Thoracic aorta (tissue), 2 donors: ENCODE data around the gene DAO. TPM values are rescaled to one million over a fixed set of nuclear protein-coding genes. Genes with fewer than 3 reads are reported as not detected.
A peak's percentile ranks its signal among the peaks of the same experiment; 100 is the strongest.

ENCODE experiments used
- ATAC-seq: fragments of 150-250 bp; one replicate; pipeline ENCODE4 v1.8.0; 2017; ENCODE audit warnings: low read depth; ENCODE audit not compliant: insufficient number of reproducible peaks, low FRiP score
- DNase-seq: peaks from one replicate; pipeline ENCODE4 v3.0.0-alpha.2; 2020; ENCODE audit warnings: low spot score
- H3K27ac ChIP-seq, 2 donors: fragments of 200-600 bp; sonication (generic); 1 replicate in 1 of 2; 2 replicates in 1 of 2; pipeline ENCODE4 v1.5.1; 2016; ENCODE audit warnings: mild to moderate bottlenecking in 2 of 2, moderate library complexity in 2 of 2
- H3K27me3 ChIP-seq: fragments of 200-600 bp; sonication (generic); replicated peaks from 2 replicates; pipeline ENCODE4 v1.6.0; 2016; ENCODE audit warnings: mild to moderate bottlenecking; ENCODE audit not compliant: insufficient read depth
- H3K36me3 ChIP-seq: fragments of 200-600 bp; sonication (generic); one replicate; pipeline ENCODE4 v1.5.1; 2016
- H3K4me1 ChIP-seq, 2 donors: fragments of 200-600 bp; sonication (generic); 1 replicate in 1 of 2; 2 replicates in 1 of 2; pipeline versions ENCODE4 v1.5.1 to v1.6.0; 2016; ENCODE audit warnings: low read depth in 2 of 2, mild to moderate bottlenecking in 1 of 2; ENCODE audit not compliant: control insufficient read depth in 1 of 2
- H3K4me3 ChIP-seq: fragments of 200-600 bp; sonication (generic); 2 replicates; pipeline ENCODE4 v1.5.1; 2016; ENCODE audit warnings: mild to moderate bottlenecking
- H3K9me3 ChIP-seq: fragments of 200-600 bp; sonication (generic); 2 replicates; pipeline ENCODE4 v1.5.1; 2016
- CTCF ChIP-seq: fragments of 200-600 bp; sonication (generic); IDR thresholded peaks from one replicate; pipeline ENCODE4 v1.5.1; 2019; ENCODE audit warnings: antibody characterized with exemption
- total RNA-seq, 2 donors: library from RNA; depleted of rRNA; stranded (reverse); fragments of >200 nt; gene quantifications; one replicate each; pipeline versions ENCODE4 v1.1.0 to v1.2.3, GENCODE V29; 2016

Gene DAO
- total RNA-seq, 2 donors from 2014 or later: not detected

- no peak overlapping the region for H3K4me3 ChIP-seq
- no peak overlapping the region for H3K27ac ChIP-seq
- no peak for TF ChIP-seq CTCF
- no peaks in the 10 kb centered on the region for H3K27me3 ChIP-seq
- H3K4me1 ChIP-seq: peaks cover 0 to 16% of the 10 kb centered on the region in 2 donors
- no peaks in the 10 kb centered on the region for H3K9me3 ChIP-seq
- ATAC-seq: no peak
- no peaks in the 10 kb centered on the region for H3K36me3 ChIP-seq
- no peak for DNase-seq
Observed at GRCh38 chr12:108911915-108912314, 32.0 kb downstream of the DAO start.

- Histone ChIP-seq H3K27me3 (no peaks in the 10 kb centered on the region), H3K4me3 (no peak overlapping the region), H3K36me3 (no peaks in the 10 kb centered on the region), H3K27ac (no peak overlapping the region), H3K9me3 (no peaks in the 10 kb centered on the region), H3K4me1 (peaks cover 0 to 16% of the 10 kb centered on the region in 2 donors)
- no peak for TF ChIP-seq CTCF
- ATAC-seq (no peak), DNase-seq (no peak)
Observed at GRCh38 chr12:108912361-108912760, 32.5 kb downstream of the DAO start.

- TF ChIP-seq CTCF: no peak
- H3K36me3 ChIP-seq: no peaks in the 10 kb centered on the region
- H3K9me3 ChIP-seq: no peaks in the 10 kb centered on the region
- H3K4me3 ChIP-seq: no peak overlapping the region
- DNase-seq (no peak), ATAC-seq (peak; percentile 59)
- H3K4me1 ChIP-seq: peaks cover 0 to 16% of the 10 kb centered on the region in 2 donors
- H3K27me3 ChIP-seq: no peaks in the 10 kb centered on the region
- H3K27ac ChIP-seq: no peak overlapping the region
Observed at GRCh38 chr12:108914121-108914531, 34.2 kb downstream of the DAO start.

- no peaks in the 10 kb centered on the region for H3K27me3 ChIP-seq
- no peak for TF ChIP-seq CTCF
- no peak overlapping the region for H3K27ac ChIP-seq
- no peaks in the 10 kb centered on the region for H3K36me3 ChIP-seq
- no peak for ATAC-seq
- H3K4me1 ChIP-seq: peaks cover 0 to 16% of the 10 kb centered on the region in 2 donors
- DNase-seq: no peak
- H3K9me3 ChIP-seq: no peaks in the 10 kb centered on the region
- no peak overlapping the region for H3K4me3 ChIP-seq
Observed at GRCh38 chr12:108915632-108916133, 35.8 kb downstream of the DAO start.

- DNase-seq (no peak), ATAC-seq (no peak)
- no peaks in the 10 kb centered on the region for H3K9me3 ChIP-seq
- no peak overlapping the region for H3K27ac ChIP-seq
- H3K27me3 ChIP-seq: no peaks in the 10 kb centered on the region
- no peak for TF ChIP-seq CTCF
- H3K4me3 ChIP-seq: no peak overlapping the region
- H3K4me1 ChIP-seq: peaks cover 0 to 16% of the 10 kb centered on the region in 2 donors
- H3K36me3 ChIP-seq: no peaks in the 10 kb centered on the region
Observed at GRCh38 chr12:108916336-108916735, 36.4 kb downstream of the DAO start.
